ENCODE measurements around the gene C1QTNF12. TPM values are rescaled to one million over a fixed set of nuclear protein-coding genes. Genes with fewer than 3 reads are reported as not detected.

The C1QTNF12 gene
- total RNA-seq, 1 donor from 2014 or later, result not detected

DNA sequence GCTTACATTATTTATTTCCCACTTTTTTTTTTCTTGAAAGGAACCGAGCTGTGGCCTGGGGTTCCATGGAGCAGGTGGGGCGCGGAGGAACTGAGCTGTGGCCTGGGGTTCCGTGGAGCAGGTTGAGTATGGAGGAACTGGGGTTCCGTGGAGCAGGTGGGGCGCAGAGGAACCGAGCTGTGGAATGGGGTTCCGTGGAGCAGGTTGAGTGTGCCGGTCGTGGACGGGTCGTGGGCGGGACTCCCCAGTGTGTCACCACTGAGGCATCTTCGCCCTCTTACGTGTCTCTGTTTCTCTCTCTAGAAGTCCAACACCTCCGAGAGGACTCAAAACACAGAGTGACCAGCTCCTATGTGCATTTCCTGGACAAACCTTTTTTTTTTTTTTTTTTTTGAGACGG is 32.5 kb upstream of the C1QTNF12 start:
- H3K4me3 ChIP-seq, result no peak overlapping the region
- no peaks in the 10 kb centered on the region for H3K9me3 ChIP-seq
- TF ChIP-seq CTCF (IDR thresholded peaks at IDR 0.05), result no peak
- H3K36me3 ChIP-seq, result no peaks in the 10 kb centered on the region
- H3K4me1 ChIP-seq, result peaks cover 8 to 9% of the 10 kb centered on the region in 2 donors
- H3K27ac ChIP-seq, result no peak overlapping the region
- no peak for DNase-seq (ENCODE audit: low spot score in 2 of 2)
- H3K27me3 ChIP-seq, result no peaks in the 10 kb centered on the region
- intact Hi-C loops (cut with DNase I), result no loop called here

DNA sequence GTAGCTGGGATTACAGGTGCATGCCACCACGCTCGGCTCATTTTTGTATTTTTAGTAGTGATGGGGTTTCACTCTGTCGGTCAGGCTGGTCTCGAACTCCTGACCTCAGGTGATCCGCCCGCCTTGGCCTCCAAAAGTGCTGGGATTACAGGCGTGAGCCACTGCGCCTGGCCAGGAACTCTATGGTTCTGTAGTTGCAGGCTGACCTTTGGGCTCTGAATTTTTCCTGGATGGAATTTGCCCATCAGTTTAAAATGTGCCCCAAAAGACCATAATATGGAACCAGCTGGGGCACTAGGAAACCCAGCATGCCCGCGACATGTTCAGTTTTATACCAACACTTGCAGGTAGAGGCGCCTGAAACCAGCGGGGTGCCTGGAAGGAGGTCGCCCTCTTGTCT is 32.1 kb upstream of the C1QTNF12 start:
- no peak for DNase-seq (ENCODE audit: low spot score in 2 of 2)
- intact Hi-C loops (cut with DNase I), result no loop called here
- no peak overlapping the region for H3K27ac ChIP-seq
- no peaks in the 10 kb centered on the region for H3K27me3 ChIP-seq
- TF ChIP-seq CTCF (IDR thresholded peaks at IDR 0.05), result no peak
- H3K4me1 ChIP-seq, result peaks cover 9% of the 10 kb centered on the region in 2 donors
- H3K9me3 ChIP-seq, result no peaks in the 10 kb centered on the region
- no peaks in the 10 kb centered on the region for H3K36me3 ChIP-seq
- no peak overlapping the region for H3K4me3 ChIP-seq

- Histone ChIP-seq H3K27ac (no peak overlapping the region), H3K4me3 (no peak overlapping the region), H3K9me3 (no peaks in the 10 kb centered on the region), H3K4me1 (peaks cover 26 to 29% of the 10 kb centered on the region in 2 donors), H3K36me3 (no peaks in the 10 kb centered on the region), H3K27me3 (no peaks in the 10 kb centered on the region)
- intact Hi-C loops (cut with DNase I), result loop anchor here (2.0 kb wide), 1 partner anchor 29 kb away; no protein-coding TSS in a partner anchor
- DNase-seq (ENCODE audit: low spot score in 2 of 2), result no peak
- TF ChIP-seq CTCF (IDR thresholded peaks at IDR 0.05), result no peak
Measured at GRCh38 chr1:1275836-1276235, 29.3 kb upstream of the C1QTNF12 start.

GRCh38 chr1:1274931-1275431 is 28.5 kb upstream of the C1QTNF12 start:
- DNase-seq (ENCODE audit: low spot score in 2 of 2), result no peak
- Histone ChIP-seq H3K4me3 (peak overlapping the region in 1 of 2 donors; percentile 97), H3K4me1 (peaks cover 29 to 38% of the 10 kb centered on the region in 2 donors), H3K27ac (no peak overlapping the region), H3K36me3 (no peaks in the 10 kb centered on the region), H3K9me3 (no peaks in the 10 kb centered on the region), H3K27me3 (no peaks in the 10 kb centered on the region)
- intact Hi-C loops (cut with DNase I), result loop anchor here (2.0 kb wide), 1 partner anchor 30 kb away; no protein-coding TSS in a partner anchor
- no peak for TF ChIP-seq CTCF (IDR thresholded peaks at IDR 0.05)

- H3K27me3 ChIP-seq, result no peaks in the 10 kb centered on the region
- intact Hi-C loops (cut with DNase I), result loop anchor here (2.0 kb wide), 1 partner anchor 30 kb away; no protein-coding TSS in a partner anchor
- no peaks in the 10 kb centered on the region for H3K36me3 ChIP-seq
- H3K9me3 ChIP-seq, result no peaks in the 10 kb centered on the region
- DNase-seq (ENCODE audit: low spot score in 2 of 2), result peak in 1 of 2 donors; percentile 59
- H3K4me1 ChIP-seq, result peaks cover 29 to 39% of the 10 kb centered on the region in 2 donors
- H3K27ac ChIP-seq, result peak overlapping the region; percentile 67 to 76
- TF ChIP-seq CTCF (IDR thresholded peaks at IDR 0.05), result no peak
- peak overlapping the region; percentile 97 to 98 for H3K4me3 ChIP-seq
Measured at GRCh38 chr1:1274299-1274930, 27.9 kb upstream of the C1QTNF12 start.

All from ascending aorta (tissue), 2 donors.